ENCODE results near the gene NRIP1.

NRIP1 gene

DNA sequence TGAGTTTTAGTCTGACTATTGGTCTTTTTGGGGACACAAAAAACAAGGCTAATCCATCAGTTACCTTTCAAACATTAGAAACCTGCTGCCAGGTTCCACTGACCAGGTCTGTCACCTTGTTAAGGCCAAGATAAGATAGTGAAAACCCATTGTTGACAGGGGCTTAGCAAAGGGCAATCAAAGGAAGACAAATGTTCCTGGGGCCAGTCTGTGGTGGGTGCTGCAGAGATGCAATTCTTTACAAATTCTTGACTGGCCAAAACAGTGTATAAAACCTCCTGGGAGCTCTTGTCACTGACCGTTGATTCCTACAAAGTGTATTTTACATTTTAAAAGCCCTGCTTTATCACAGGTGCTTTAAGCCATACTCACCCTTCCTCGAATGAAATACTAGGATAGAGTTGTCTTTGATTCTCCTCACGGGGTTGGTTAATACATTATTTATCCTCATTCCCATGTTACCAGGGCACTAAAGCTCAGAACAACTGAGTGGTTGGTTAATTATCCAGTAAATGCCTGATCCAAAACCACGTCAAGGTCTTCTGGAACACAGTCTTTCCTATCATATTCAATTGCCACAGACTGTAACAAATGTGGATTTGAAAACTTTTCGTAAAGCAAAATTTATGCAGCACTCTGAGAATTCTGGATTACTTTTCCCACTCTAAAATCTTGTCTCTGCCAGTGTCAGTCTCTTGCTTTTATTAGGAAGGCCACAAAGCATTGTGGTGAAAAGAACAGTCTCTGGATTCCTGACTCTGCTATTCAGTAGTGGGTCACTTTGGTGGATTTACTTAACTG, 77.2 kb downstream of the NRIP1 start:
- no peak for TF ChIP-seq CTCF (IDR thresholded peaks at IDR 0.05; ENCODE audit: insufficient read depth, low read depth, low read length, missing control alignments)
- no peak for DNase-seq (ENCODE audit: low read depth)
- H3K4me3 ChIP-seq (ENCODE audit: low read depth, low read length) = no peak overlapping the region

- TF ChIP-seq CTCF (IDR thresholded peaks at IDR 0.05; ENCODE audit: insufficient read depth, low read depth, low read length, missing control alignments) = no peak
- no peak overlapping the region for H3K4me3 ChIP-seq (ENCODE audit: low read depth, low read length)
- DNase-seq (ENCODE audit: low read depth) = no peak
Measured at GRCh38 chr21:14985306-14985705, 79.5 kb downstream of the NRIP1 start.

- no peak for TF ChIP-seq CTCF (IDR thresholded peaks at IDR 0.05; ENCODE audit: insufficient read depth, low read depth, low read length, missing control alignments)
- DNase-seq (ENCODE audit: low read depth) = no peak
- no peak overlapping the region for H3K4me3 ChIP-seq (ENCODE audit: low read depth, low read length)
Measured at GRCh38 chr21:14982336-14982735, 82.5 kb downstream of the NRIP1 start.

DNA sequence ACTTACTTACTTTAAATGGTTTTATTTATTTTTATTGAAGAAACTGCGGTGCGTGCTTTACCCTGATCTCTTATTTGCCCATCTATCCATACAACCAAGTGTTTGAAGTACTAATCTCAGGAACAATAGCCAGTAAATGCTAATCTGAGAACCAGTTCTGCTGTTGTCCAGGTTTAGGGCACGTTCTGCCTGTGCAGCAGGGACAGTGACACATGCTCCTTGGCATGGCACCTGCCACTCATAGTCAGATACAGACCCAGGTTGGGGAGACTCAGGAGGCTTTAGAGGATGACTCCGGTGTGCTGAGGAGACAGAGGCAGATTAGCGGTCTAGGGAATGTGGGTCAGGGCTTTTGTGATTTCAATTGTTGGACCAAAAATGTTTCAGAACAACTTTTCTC, 83.6 kb downstream of the NRIP1 start:
- DNase-seq (ENCODE audit: low read depth) = no peak
- no peak overlapping the region for H3K4me3 ChIP-seq (ENCODE audit: low read depth, low read length)
- TF ChIP-seq CTCF (IDR thresholded peaks at IDR 0.05; ENCODE audit: insufficient read depth, low read depth, low read length, missing control alignments) = no peak

- no peak for TF ChIP-seq CTCF (IDR thresholded peaks at IDR 0.05; ENCODE audit: insufficient read depth, low read depth, low read length, missing control alignments)
- H3K4me3 ChIP-seq (ENCODE audit: low read depth, low read length) = no peak overlapping the region
- DNase-seq (ENCODE audit: low read depth) = no peak
Measured at GRCh38 chr21:14979264-14979663, 85.5 kb downstream of the NRIP1 start.

DNA sequence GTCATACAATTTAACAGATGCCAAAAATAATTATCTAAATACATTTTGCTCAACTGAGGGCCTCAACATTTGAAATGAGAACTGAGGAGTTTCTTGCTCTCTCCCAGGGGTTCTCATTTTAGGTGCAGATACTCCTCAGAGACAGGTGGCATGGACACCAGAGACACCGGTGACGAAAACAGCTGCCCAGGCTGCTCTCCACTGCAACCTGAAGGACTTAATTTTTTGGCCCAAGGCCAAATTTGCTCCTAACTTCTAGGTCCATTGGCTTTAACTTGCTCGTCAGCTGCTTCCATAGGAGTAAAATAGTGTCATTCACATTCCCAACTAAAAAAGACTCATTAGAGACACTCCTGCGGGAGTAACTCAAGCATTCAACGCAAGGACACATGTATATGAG, 87.0 kb downstream of the NRIP1 start:
- no peak for DNase-seq (ENCODE audit: low read depth)
- H3K4me3 ChIP-seq (ENCODE audit: low read depth, low read length) = no peak overlapping the region
- TF ChIP-seq CTCF (IDR thresholded peaks at IDR 0.05; ENCODE audit: insufficient read depth, low read depth, low read length, missing control alignments) = no peak
